WTC11 (cell line): ENCODE measurements around the gene NUTM2B. TPM values are rescaled to one million over a fixed set of nuclear protein-coding genes. Genes with fewer than 3 reads are reported as not detected.
"Not testable (repeated sequence)": the region's sequence is repeated elsewhere in the genome, so short reads cannot be mapped to it uniquely, and the experiment has no call there.

Experiments
- ATAC-seq: fragments of 200-7000 bp; cut with Tn5 transposase; 2 replicates; pipeline ENCODE4 v1.10.0; 2021; ENCODE audit warnings: mild to moderate bottlenecking, moderate library complexity
- CTCF ChIA-PET: fragments of 300-600 bp; sonication (Branson Sonifier 250); formaldehyde crosslinking; loops from one replicate; lab custom pipeline; 2021; ENCODE audit warnings: antibody characterized with exemption; lab: Charles Lee
- POLR2A ChIA-PET: fragments of 350-600 bp; sonication (Branson Sonifier 250); formaldehyde crosslinking; loops from one replicate; lab custom pipeline; 2021; ENCODE audit warnings: antibody characterized with exemption; lab: Charles Lee
- DNase-seq: peaks from one replicate; pipeline ENCODE4 v3.0.0; 2021; ENCODE audit warnings: low spot score
- H3K27ac Mint-ChIP-seq: 2 replicates; pipeline ENCODE4 v1.8.0; 2021; ENCODE audit warnings: mixed read lengths
- H3K27me3 Mint-ChIP-seq: 2 replicates; pipeline ENCODE4 v1.8.0; 2021; ENCODE audit warnings: low read depth, mild to moderate bottlenecking, moderate library complexity, mixed read lengths
- H3K36me3 Mint-ChIP-seq: 2 replicates; pipeline ENCODE4 v1.8.0; 2021; ENCODE audit warnings: mixed read lengths
- H3K4me1 Mint-ChIP-seq: 2 replicates; pipeline ENCODE4 v1.8.0; 2022; ENCODE audit warnings: mixed read lengths
- H3K4me3 Mint-ChIP-seq: 2 replicates; pipeline ENCODE4 v1.8.0; 2021; ENCODE audit warnings: mild to moderate bottlenecking, moderate library complexity, mixed read lengths
- H3K9me3 Mint-ChIP-seq: 2 replicates; pipeline ENCODE4 v1.8.0; 2021; ENCODE audit warnings: mixed read lengths
- total RNA-seq: library from RNA; stranded (reverse); gene quantifications from 3 replicates; pipeline ENCODE4 v1.2.3, GENCODE V29; 2021

The NUTM2B gene
- total RNA-seq, 1 experiment from 2014 or later, result 0.20 TPM

DNA sequence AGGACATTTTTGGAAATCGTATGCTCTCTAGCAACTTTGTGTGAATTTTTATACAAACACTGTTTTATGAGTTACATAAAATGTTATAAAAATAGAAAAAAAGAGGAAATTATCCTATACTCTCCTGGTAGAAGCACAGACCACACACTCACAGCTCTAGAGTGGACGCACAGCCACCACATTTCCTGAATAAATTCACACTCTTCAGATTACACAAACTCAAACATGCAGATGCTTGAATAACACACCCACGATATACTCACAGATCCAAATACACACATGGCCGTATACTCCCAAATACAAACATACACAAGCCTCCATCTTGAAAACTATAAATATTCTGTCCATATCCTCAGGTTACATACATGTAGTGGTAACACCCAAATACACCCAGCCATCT is 14.2 kb upstream of the NUTM2B start:
- H3K36me3 Mint-ChIP-seq, ATAC-seq, H3K27me3 Mint-ChIP-seq, H3K27ac Mint-ChIP-seq, H3K9me3 Mint-ChIP-seq, H3K4me3 Mint-ChIP-seq, POLR2A ChIA-PET, CTCF ChIA-PET, DNase-seq, H3K4me1 Mint-ChIP-seq: not testable (repeated sequence)

- POLR2A ChIA-PET, H3K27me3 Mint-ChIP-seq, H3K36me3 Mint-ChIP-seq, H3K4me3 Mint-ChIP-seq, H3K9me3 Mint-ChIP-seq, H3K4me1 Mint-ChIP-seq, H3K27ac Mint-ChIP-seq, ATAC-seq, DNase-seq, CTCF ChIA-PET: not testable (repeated sequence)
Measured at GRCh38 chr10:79696596-79696995, 6.4 kb upstream of the NUTM2B start.

DNA sequence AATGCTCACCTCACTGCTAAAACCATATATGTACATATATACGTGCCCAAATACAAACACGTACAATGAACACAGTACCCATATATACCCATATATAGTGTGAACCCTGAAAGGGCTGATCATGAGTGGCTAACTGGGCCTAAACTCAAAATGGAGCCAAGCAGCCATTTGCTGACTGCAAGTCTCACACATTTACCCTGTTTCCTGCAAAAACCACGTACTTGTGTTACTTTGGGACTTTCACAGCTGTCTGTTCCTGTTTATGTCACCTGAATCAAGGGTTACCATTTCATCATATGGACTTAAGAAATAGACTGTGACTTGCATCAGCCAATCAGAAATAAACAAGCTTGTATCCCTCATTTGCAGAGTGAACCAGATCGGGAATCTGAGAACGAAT is 5.9 kb upstream of the NUTM2B start:
- H3K4me1 Mint-ChIP-seq, DNase-seq, H3K9me3 Mint-ChIP-seq, POLR2A ChIA-PET, H3K36me3 Mint-ChIP-seq, H3K4me3 Mint-ChIP-seq, ATAC-seq, H3K27ac Mint-ChIP-seq, CTCF ChIA-PET, H3K27me3 Mint-ChIP-seq: not testable (repeated sequence)

GRCh38 chr10:79700381-79700944 is 2.6 kb upstream of the NUTM2B start:
- POLR2A ChIA-PET, H3K4me3 Mint-ChIP-seq, H3K4me1 Mint-ChIP-seq, H3K36me3 Mint-ChIP-seq, H3K27me3 Mint-ChIP-seq, H3K9me3 Mint-ChIP-seq, H3K27ac Mint-ChIP-seq, ATAC-seq, CTCF ChIA-PET, DNase-seq: not testable (repeated sequence)

GRCh38 chr10:79707017-79707416 is 4.0 kb downstream of the NUTM2B start:
- ATAC-seq, H3K9me3 Mint-ChIP-seq, H3K36me3 Mint-ChIP-seq, H3K4me1 Mint-ChIP-seq, POLR2A ChIA-PET, CTCF ChIA-PET, H3K27ac Mint-ChIP-seq, H3K27me3 Mint-ChIP-seq, H3K4me3 Mint-ChIP-seq, DNase-seq: not testable (repeated sequence)

GRCh38 chr10:79714976-79715375 is 11.9 kb downstream of the NUTM2B start:
- H3K36me3 Mint-ChIP-seq, H3K4me1 Mint-ChIP-seq, DNase-seq, H3K9me3 Mint-ChIP-seq, POLR2A ChIA-PET, ATAC-seq, H3K27me3 Mint-ChIP-seq, H3K4me3 Mint-ChIP-seq, H3K27ac Mint-ChIP-seq, CTCF ChIA-PET: not testable (repeated sequence)

GRCh38 chr10:79716917-79717579 is 14.0 kb downstream of the NUTM2B start:
- H3K4me3 Mint-ChIP-seq, H3K9me3 Mint-ChIP-seq, POLR2A ChIA-PET, CTCF ChIA-PET, H3K27me3 Mint-ChIP-seq, DNase-seq, H3K27ac Mint-ChIP-seq, H3K4me1 Mint-ChIP-seq, H3K36me3 Mint-ChIP-seq: not testable (repeated sequence)
- ATAC-seq, result peak; percentile 38

- ATAC-seq, H3K9me3 Mint-ChIP-seq, DNase-seq, H3K27ac Mint-ChIP-seq, H3K36me3 Mint-ChIP-seq, H3K4me3 Mint-ChIP-seq, H3K4me1 Mint-ChIP-seq, CTCF ChIA-PET, H3K27me3 Mint-ChIP-seq, POLR2A ChIA-PET: not testable (repeated sequence)
Measured at GRCh38 chr10:79720000-79720399, 17.0 kb downstream of the NUTM2B start.

GRCh38 chr10:79726620-79727019 is 23.6 kb downstream of the NUTM2B start:
- H3K4me1 Mint-ChIP-seq, H3K9me3 Mint-ChIP-seq, POLR2A ChIA-PET: not testable (repeated sequence)

GRCh38 chr10:79744844-79745243 is 41.8 kb downstream of the NUTM2B start:
- DNase-seq, H3K9me3 Mint-ChIP-seq, H3K4me3 Mint-ChIP-seq, H3K27ac Mint-ChIP-seq, POLR2A ChIA-PET, CTCF ChIA-PET, ATAC-seq, H3K4me1 Mint-ChIP-seq, H3K27me3 Mint-ChIP-seq: not testable (repeated sequence)
- peaks cover 11% of the 10 kb centered on the region for H3K36me3 Mint-ChIP-seq

More at GRCh38 chr10:79726620-79727019, 23.6 kb downstream of the NUTM2B start:
- H3K27ac Mint-ChIP-seq, H3K27me3 Mint-ChIP-seq, CTCF ChIA-PET, DNase-seq, ATAC-seq, H3K4me3 Mint-ChIP-seq, H3K36me3 Mint-ChIP-seq: not testable (repeated sequence)

DNA sequence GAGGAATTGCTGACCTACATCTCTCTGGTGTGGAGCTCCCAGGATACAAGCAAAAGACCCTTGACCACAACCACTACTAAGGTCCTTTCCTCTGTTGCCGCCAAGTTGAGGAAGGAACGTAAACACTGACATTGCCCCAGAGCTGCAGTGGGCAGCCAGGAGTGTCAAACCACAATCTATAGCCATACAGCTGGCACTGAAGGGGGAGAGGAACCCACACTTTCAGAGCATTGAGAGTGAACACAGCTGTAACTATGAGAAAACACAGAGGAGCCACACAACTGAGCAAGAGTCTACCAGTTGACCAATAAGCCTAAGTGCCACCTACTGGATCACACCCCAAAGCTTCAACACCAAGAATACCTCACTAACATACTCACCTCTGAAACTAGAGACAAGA is 45.5 kb downstream of the NUTM2B start:
- H3K36me3 Mint-ChIP-seq, POLR2A ChIA-PET, CTCF ChIA-PET, DNase-seq, H3K27me3 Mint-ChIP-seq, ATAC-seq, H3K27ac Mint-ChIP-seq, H3K4me3 Mint-ChIP-seq, H3K9me3 Mint-ChIP-seq, H3K4me1 Mint-ChIP-seq: not testable (repeated sequence)

DNA sequence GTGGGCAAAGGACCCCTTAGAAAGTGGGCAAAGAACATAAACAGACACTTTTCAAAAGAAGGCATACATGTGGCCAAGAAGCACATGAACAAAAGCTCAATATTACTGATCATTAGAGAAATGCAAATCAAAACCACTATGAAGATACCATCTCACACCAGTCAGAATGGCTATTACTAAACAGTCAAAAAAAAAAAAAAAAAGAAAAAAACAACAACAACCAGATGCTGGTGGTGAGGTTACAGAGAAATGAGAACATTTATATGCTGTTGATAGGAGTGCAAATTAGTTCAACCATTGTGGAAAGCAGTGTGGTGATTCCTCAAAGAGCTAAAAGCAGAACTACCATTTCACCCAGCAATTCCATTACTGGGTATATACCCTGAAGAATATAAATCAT is 50.6 kb downstream of the NUTM2B start:
- H3K27ac Mint-ChIP-seq, DNase-seq, H3K4me1 Mint-ChIP-seq, H3K4me3 Mint-ChIP-seq, POLR2A ChIA-PET, H3K36me3 Mint-ChIP-seq, H3K9me3 Mint-ChIP-seq, ATAC-seq, H3K27me3 Mint-ChIP-seq, CTCF ChIA-PET: not testable (repeated sequence)
